ENCODE measurements around the gene RIPPLY3.

GRCh38 chr21:37047079-37047478 lies 40.6 kb downstream of the RIPPLY3 start:
- no peak for TF ChIP-seq CTCF (IDR thresholded peaks at IDR 0.05)
- TF ChIP-seq POLR2A (IDR thresholded peaks at IDR 0.05) = no peak
